H1 (cell line): ENCODE results near the gene SNTG2. TPM values are rescaled to one million over a fixed set of nuclear protein-coding genes. Genes with fewer than 3 reads are reported as not detected.

ENCODE experiments used
- CTCF ChIA-PET: fragments of 300-600 bp; sonication (Branson Sonifier 250); formaldehyde crosslinking; loops from one replicate; lab custom pipeline; 2021; ENCODE audit not compliant: partially characterized antibody; lab: Charles Lee
- POLR2A ChIA-PET: fragments of 300-600 bp; sonication (Branson Sonifier 250); formaldehyde crosslinking; loops from one replicate; lab custom pipeline; 2021; ENCODE audit warnings: inconsistent platforms; ENCODE audit not compliant: partially characterized antibody; lab: Charles Lee
- DNase-seq, 2 experiments: peaks; one replicate each; pipeline versions ENCODE4 v3.0.0 to v3.0.0-alpha.2; 2010 to 2022; ENCODE audit warnings: low spot score in 2 of 2, low read depth in 1 of 2, mixed read lengths in 1 of 2
- FAIRE-seq: peaks from 2 replicates; lab custom pipeline; 2011; peaks lifted over from hg19 to GRCh38; lab: Jason Lieb, UNC
- H2AFZ ChIP-seq: 2 replicates; pipeline ENCODE4 v1.8.1; 2012; ENCODE audit warnings: low read length, inconsistent platforms
- H2AK5ac ChIP-seq: 2 replicates; pipeline ENCODE4 v1.6.1; 2013; ENCODE audit warnings: low read depth, low read length
- H2BK120ac ChIP-seq: replicated peaks from 2 replicates; pipeline ENCODE3; 2013; ENCODE audit warnings: low read depth, low read length, inconsistent platforms
- H2BK12ac ChIP-seq: 2 replicates; pipeline ENCODE4 v1.6.1; 2013; ENCODE audit warnings: low read depth, low read length
- H2BK15ac ChIP-seq: 2 replicates; pipeline ENCODE4 v1.6.1; 2013; ENCODE audit warnings: low read length
- H2BK20ac ChIP-seq: 2 replicates; pipeline ENCODE4 v1.6.1; 2013; ENCODE audit warnings: low read length
- H2BK5ac ChIP-seq: 2 replicates; pipeline ENCODE4 v1.6.1; 2013; ENCODE audit warnings: low read depth, low read length
- H3K14ac ChIP-seq: 2 replicates; pipeline ENCODE4 v1.6.1; 2013; ENCODE audit warnings: inconsistent platforms; ENCODE audit not compliant: insufficient read length
- H3K18ac ChIP-seq: 2 replicates; pipeline ENCODE4 v1.6.1; 2013; ENCODE audit warnings: low read length; ENCODE audit errors: extremely low read depth
- H3K23ac ChIP-seq: 2 replicates; pipeline ENCODE4 v1.6.1; 2013; ENCODE audit warnings: inconsistent platforms; ENCODE audit not compliant: insufficient read length
- H3K23me2 ChIP-seq: 2 replicates; pipeline ENCODE4 v1.6.1; 2013; ENCODE audit warnings: low read depth, low read length
- H3K27ac ChIP-seq: 2 replicates; pipeline ENCODE4 v1.6.1; 2011; ENCODE audit warnings: low read depth, low read length, inconsistent platforms
- H3K27me3 ChIP-seq, 4 experiments: replicated peaks in 1 of 4; 1 replicate in 1 of 4; 2 replicates in 3 of 4; pipeline versions ENCODE4 v1.6.1 to v1.8.1; 2011 to 2013; ENCODE audit warnings: low read length in 3 of 4, mild to moderate bottlenecking in 3 of 4, inconsistent platforms in 2 of 4, mixed read lengths in 2 of 4, moderate library complexity in 1 of 4; ENCODE audit not compliant: control insufficient read depth in 3 of 4, insufficient read depth in 3 of 4; ENCODE audit errors: extremely low read depth in 1 of 4
- H3K36me3 ChIP-seq, 4 experiments: 2 replicates each; pipeline versions ENCODE4 v1.6.1 to v1.8.1; 2011 to 2013; ENCODE audit warnings: mild to moderate bottlenecking in 4 of 4, low read length in 3 of 4, moderate library complexity in 2 of 4, control low read depth in 1 of 4, inconsistent platforms in 1 of 4; ENCODE audit not compliant: insufficient read depth in 4 of 4, control insufficient read depth in 2 of 4
- H3K4ac ChIP-seq: replicated peaks from 2 replicates; pipeline ENCODE3; 2013; ENCODE audit warnings: low read length, low read depth, mixed read lengths, inconsistent platforms; ENCODE audit not compliant: insufficient read length
- H3K4me1 ChIP-seq, 4 experiments: replicated peaks in 1 of 4; 1 replicate in 1 of 4; 2 replicates in 3 of 4; pipeline versions ENCODE4 v1.6.1 to v1.8.1; 2011 to 2013; ENCODE audit warnings: low read length in 3 of 4, inconsistent platforms in 2 of 4, mixed read lengths in 1 of 4; ENCODE audit not compliant: insufficient read depth in 4 of 4, control insufficient read depth in 3 of 4
- H3K4me2 ChIP-seq, 2 experiments: 2 replicates each; pipeline versions ENCODE4 v1.6.1 to v1.8.1; 2011 to 2013; ENCODE audit warnings: low read depth in 2 of 2, low read length in 2 of 2, control low read depth in 1 of 2, inconsistent platforms in 1 of 2, mild to moderate bottlenecking in 1 of 2; ENCODE audit not compliant: insufficient read depth in 1 of 2
- H3K4me3 ChIP-seq, 4 experiments: fragments of 200-600, 300-600 bp in 1 of 4; sonication (generic), shearing (Covaris generic), sonication (Bioruptor Twin) in 1 of 4; 2 replicates each; pipeline versions ENCODE4 v1.5.1 to v1.8.1; 2011 to 2016; ENCODE audit warnings: low read length in 4 of 4, low read depth in 3 of 4, control low read depth in 2 of 4, inconsistent platforms in 2 of 4, mild to moderate bottlenecking in 2 of 4, mixed read lengths in 1 of 4, moderate library complexity in 1 of 4; ENCODE audit not compliant: insufficient read depth in 2 of 4; ENCODE audit errors: extremely low read depth in 1 of 4
- H3K56ac ChIP-seq: replicated peaks from 2 replicates; pipeline ENCODE3; 2013; ENCODE audit warnings: low read depth, mild to moderate bottlenecking, mixed read lengths, low read length, inconsistent platforms; ENCODE audit not compliant: insufficient read length
- H3K79me1 ChIP-seq: 2 replicates; pipeline ENCODE4 v1.6.1; 2013; ENCODE audit warnings: low read depth, low read length, control low read depth
- H3K79me2 ChIP-seq, 2 experiments: 2 replicates each; pipeline versions ENCODE4 v1.6.1 to v1.8.1; 2012 to 2013; ENCODE audit warnings: low read length in 2 of 2, mild to moderate bottlenecking in 2 of 2, inconsistent platforms in 1 of 2; ENCODE audit not compliant: insufficient read depth in 2 of 2, control insufficient read depth in 1 of 2
- H3K9ac ChIP-seq, 4 experiments: replicated peaks in 1 of 4; 1 replicate in 1 of 4; 2 replicates in 3 of 4; pipeline versions ENCODE4 v1.6.1 to v1.8.1; 2011 to 2013; ENCODE audit warnings: low read depth in 3 of 4, low read length in 3 of 4, control low read depth in 2 of 4, mild to moderate bottlenecking in 2 of 4, moderate library complexity in 2 of 4, inconsistent platforms in 1 of 4; ENCODE audit errors: extremely low read depth in 1 of 4
- H3K9me3 ChIP-seq, 2 experiments: 2 replicates each; pipeline versions ENCODE4 v1.6.1 to v1.8.1; 2012 to 2013; ENCODE audit warnings: mild to moderate bottlenecking in 2 of 2, moderate library complexity in 2 of 2, control low read depth in 1 of 2, inconsistent platforms in 1 of 2, low read depth in 1 of 2, low read length in 1 of 2, mixed read lengths in 1 of 2; ENCODE audit not compliant: insufficient read depth in 2 of 2
- H4K20me1 ChIP-seq, 2 experiments: replicated peaks in 1 of 2; 2 replicates each; pipeline versions ENCODE3 to v1.8.1; 2011 to 2013; ENCODE audit warnings: inconsistent platforms in 2 of 2, low read length in 2 of 2, mild to moderate bottlenecking in 1 of 2; ENCODE audit not compliant: insufficient read depth in 2 of 2, control insufficient read depth in 1 of 2
- H4K5ac ChIP-seq: 2 replicates; pipeline ENCODE4 v1.6.1; 2013; ENCODE audit warnings: low read length, low read depth, mixed read lengths, inconsistent platforms; ENCODE audit not compliant: insufficient read length
- H4K8ac ChIP-seq: 2 replicates; pipeline ENCODE4 v1.8.0; 2013; ENCODE audit warnings: mild to moderate bottlenecking, moderate library complexity, low read length, inconsistent platforms; ENCODE audit not compliant: insufficient read depth; ENCODE audit errors: extremely low read depth
- H4K91ac ChIP-seq: replicated peaks from 2 replicates; pipeline ENCODE3; 2013; ENCODE audit warnings: low read length, mixed read lengths, inconsistent platforms; ENCODE audit not compliant: insufficient read length
- ASH2L ChIP-seq: fragments of 200-600, 300-600 bp; sonication (generic); IDR thresholded peaks from one replicate; pipeline ENCODE4 v1.7.1; 2017; ENCODE audit warnings: low read length
- BRCA1 ChIP-seq: IDR thresholded peaks from 2 replicates; pipeline ENCODE4 v1.6.1; 2012; ENCODE audit warnings: low read depth, low read length, improper control_type of control experiment
- CREB1 ChIP-seq: IDR thresholded peaks from 2 replicates; pipeline ENCODE4 v1.6.1; 2012; ENCODE audit warnings: inconsistent platforms
- JUN ChIP-seq: IDR thresholded peaks from 2 replicates; pipeline ENCODE4 v1.6.1; 2011; ENCODE audit warnings: low read depth, mild to moderate bottlenecking, improper control_type of control experiment, low read length
- NANOG ChIP-seq: IDR thresholded peaks from 2 replicates; pipeline ENCODE4 v1.6.1; 2011; ENCODE audit warnings: low read length, low read depth, mild to moderate bottlenecking, inconsistent platforms; ENCODE audit not compliant: insufficient read depth, poor library complexity, severe bottlenecking
- SUZ12 ChIP-seq: fragments of 200-600 bp; sonication (generic); IDR thresholded peaks from 2 replicates; pipeline ENCODE4 v1.6.1; 2012; ENCODE audit warnings: mild to moderate bottlenecking, inconsistent platforms, low read length, moderate library complexity, mixed read lengths
- WGBS, 2 experiments: shearing (Covaris generic) in 1 of 2; methylation state at CpG; one replicate each; pipeline versions ENCODE4 v1.1.6 to v1.1.7; 2013 to 2015; ENCODE audit warnings: low lambda C conversion rate in 2 of 2, mixed read lengths in 2 of 2, inconsistent platforms in 1 of 2, low coverage in 1 of 2, missing lambda C conversion rate in 1 of 2; ENCODE audit not compliant: insufficient replicate concordance in 2 of 2, insufficient coverage in 1 of 2, insufficient read length in 1 of 2; ENCODE audit errors: extremely low coverage in 1 of 2, missing lambda C conversion rate in 1 of 2; 5-methylcytosine and 5-hydroxymethylcytosine counted together
- polyA plus RNA-seq, 7 experiments: library from polyadenylated mRNA; depleted of rRNA in 3 of 7; stranded (reverse) in 5 of 7; unstranded in 2 of 7; fragments of >200 nt in 5 of 7; fragments of 200-250 nt in 2 of 7; gene quantifications; 1 replicate in 5 of 7; 2 replicates in 1 of 7; 4 replicates in 1 of 7; pipeline versions ENCODE4 v1.2.1 to v1.2.3, GENCODE V29; 2011 to 2013; ENCODE audit warnings: missing spikeins in 2 of 7, mixed read lengths in 2 of 7
- total RNA-seq: library from RNA; stranded (reverse); fragmentation: NEBNext Ultra II Directional; extraction: Animal tissue kit (Norgen Biotek cat#: 25700); gene quantifications from 2 replicates; pipeline ENCODE4 v1.2.1, GENCODE V29; 2021

The SNTG2 gene
- total and polyA plus RNA-seq, 2 of the 8 experiments (the other 6 are each of a cell fraction or from before 2014, with no cell fraction given), result 6.6 to 18.1 TPM

DNA sequence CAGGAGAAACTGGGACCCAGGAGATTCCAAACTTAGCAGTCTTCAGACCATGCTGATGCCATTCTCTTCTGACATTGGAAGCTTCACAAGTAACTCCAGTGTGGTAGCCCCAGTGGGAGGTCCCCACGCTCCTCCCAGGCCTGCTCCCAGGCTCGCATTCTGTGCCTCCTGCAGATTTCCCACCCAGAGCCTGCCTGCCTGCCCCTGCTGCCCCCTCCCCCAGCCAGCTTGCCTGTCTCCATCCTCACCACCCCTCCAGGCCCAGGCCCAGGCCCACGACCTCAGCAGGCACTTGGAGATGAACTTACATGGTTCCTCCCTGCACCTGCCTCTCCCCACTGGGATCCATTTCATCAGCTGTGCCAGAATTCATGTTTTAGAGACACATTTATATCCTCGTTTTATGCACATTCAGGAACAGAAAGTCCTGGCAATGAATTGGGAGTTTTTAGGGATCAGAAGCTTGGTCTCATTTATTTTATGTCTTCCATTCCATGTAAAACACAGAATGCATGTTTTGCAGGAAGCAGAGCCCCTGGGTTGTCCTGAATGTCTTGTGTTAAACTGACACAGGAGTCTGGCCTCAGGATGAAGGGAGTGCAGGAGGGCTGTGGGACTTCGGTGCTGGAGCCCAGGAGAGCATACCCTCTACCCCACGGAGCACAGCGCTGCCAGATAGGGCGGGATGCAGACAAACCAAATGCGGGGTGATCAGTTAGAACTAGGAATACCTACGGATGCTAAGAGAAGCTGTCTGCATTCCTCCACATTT lies 150.5 kb downstream of the SNTG2 start:
- Histone ChIP-seq H3K4me2 (no peak overlapping the region), H3K9me3 (no peaks in the 10 kb centered on the region), H4K91ac (no peak overlapping the region), H2BK120ac (no peak overlapping the region), H2BK20ac (no peak overlapping the region), H3K18ac (no peak overlapping the region; the same call in 1 of the 2 replicates), H4K8ac (peak overlapping the region; percentile 3; the same call in 1 of the 2 replicates), H3K56ac (no peak overlapping the region), H3K36me3 (peaks cover 0 to 23% (median 4%) of the 10 kb centered on the region in 4 experiments; a peak in 5 of 8 replicates), H3K9ac (no peak overlapping the region), H3K79me2 (no peaks in the 10 kb centered on the region; a peak in 1 of 4 replicates), H4K5ac (no peak overlapping the region), H3K27me3 (no peaks in the 10 kb centered on the region), H2AFZ (no peak overlapping the region), H3K4me3 (no peak overlapping the region), H3K4ac (no peak overlapping the region), H2AK5ac (no peak overlapping the region), H3K79me1 (no peaks in the 10 kb centered on the region), H3K23me2 (no peaks in the 10 kb centered on the region), H2BK5ac (no peak overlapping the region), H3K4me1 (no peaks in the 10 kb centered on the region), H3K23ac (no peak overlapping the region), H2BK12ac (no peak overlapping the region), H2BK15ac (no peak overlapping the region), H4K20me1 (peaks cover 0 to 4% of the 10 kb centered on the region in 2 experiments), H3K14ac (no peak overlapping the region), H3K27ac (no peak overlapping the region)
- 85% methylated on average over 10 of the region's 10 CpGs; no CpG with 5 or more reads in 1 of the 2 experiments for WGBS, 2 experiments
- FAIRE-seq, result no peak
- TF ChIP-seq NANOG (no peak), BRCA1 (no peak), SUZ12 (no peak), JUN (no peak), ASH2L (no peak), CREB1 (no peak)
- CTCF ChIA-PET, result interaction anchor here (0.8 to 2.0 kb wide), 3 partner anchors 20 to 202 kb away, joined by 3 to 5 read pairs (median 3); no protein-coding TSS in a partner anchor
- no peak for DNase-seq
- POLR2A ChIA-PET, result no interaction called here
